ENCODE results near the gene XPA.
A peak's percentile ranks its signal among the peaks of the same experiment; 100 is the strongest.

- no peak for TF ChIP-seq REST (IDR thresholded peaks at IDR 0.05; ENCODE audit: low read depth)
- TF ChIP-seq TAF1 (IDR thresholded peaks at IDR 0.05; ENCODE audit: low read depth): peak; percentile 89
- peak; percentile 75; the same call in 1 of the 2 replicates for TF ChIP-seq ZBTB7A (IDR thresholded peaks at IDR 0.05; ENCODE audit: low read depth)
- TF ChIP-seq TEAD4 (IDR thresholded peaks at IDR 0.05): no peak
- TF ChIP-seq EGR1 (IDR thresholded peaks at IDR 0.05): no peak
- TF ChIP-seq MAX (IDR thresholded peaks at IDR 0.05): peak; percentile 65
- 0 out of 2 replicates have a peak, but pooled peaks have one; percentile 51 for TF ChIP-seq EP300 (IDR thresholded peaks at IDR 0.05; ENCODE audit: borderline replicate concordance)
- no peak for TF ChIP-seq RAD21 (IDR thresholded peaks at IDR 0.05; ENCODE audit: low read depth)
- no peak for TF ChIP-seq FOXM1 (IDR thresholded peaks at IDR 0.05; ENCODE audit: borderline replicate concordance, low read depth)
These were observed at the start of gene XPA for GRCh38 chr9:97696803-97697601.
